Skin of body (tissue), 2 donors: ENCODE data around the gene IL17RD. TPM values are rescaled to one million over a fixed set of nuclear protein-coding genes. Genes with fewer than 3 reads are reported as not detected.
A peak's percentile ranks its signal among the peaks of the same experiment; 100 is the strongest.

Source experiments
- DNase-seq: peaks from one replicate; lab custom pipeline; 2025; lab: John Stamatoyannopoulos, UW
- total RNA-seq: library from RNA; depleted of rRNA; stranded (reverse); fragments of >200 nt; gene quantifications from one replicate; pipeline ENCODE4 v1.2.3, GENCODE V29; 2014

Gene IL17RD
- total RNA-seq, 1 donor from 2014 or later: 18.3 TPM

- DNase-seq: no peak
Observed at GRCh38 chr3:57158813-57159738, 6.1 kb downstream of the IL17RD start.

DNA sequence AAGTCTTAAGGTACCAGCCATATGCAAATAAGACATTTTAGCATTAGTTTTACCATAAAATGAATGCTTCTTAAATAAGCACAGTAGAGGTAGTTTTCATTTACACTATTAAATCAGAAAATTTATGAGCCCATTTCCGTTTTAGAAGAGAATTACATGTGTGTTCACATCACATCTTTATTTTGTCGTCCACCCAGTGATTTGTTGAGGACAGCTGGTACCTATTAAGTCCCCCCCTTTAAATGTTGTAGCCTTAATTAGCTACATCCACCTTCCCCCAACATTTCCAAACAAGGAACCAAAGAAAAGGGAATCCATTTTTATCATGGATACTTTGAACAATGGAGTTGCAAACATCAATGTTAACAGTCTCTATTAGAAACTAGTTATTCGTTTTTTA is 6.8 kb downstream of the IL17RD start:
- DNase-seq: no peak

- no peak for DNase-seq
Observed at GRCh38 chr3:57157545-57157944, 7.6 kb downstream of the IL17RD start.

DNA sequence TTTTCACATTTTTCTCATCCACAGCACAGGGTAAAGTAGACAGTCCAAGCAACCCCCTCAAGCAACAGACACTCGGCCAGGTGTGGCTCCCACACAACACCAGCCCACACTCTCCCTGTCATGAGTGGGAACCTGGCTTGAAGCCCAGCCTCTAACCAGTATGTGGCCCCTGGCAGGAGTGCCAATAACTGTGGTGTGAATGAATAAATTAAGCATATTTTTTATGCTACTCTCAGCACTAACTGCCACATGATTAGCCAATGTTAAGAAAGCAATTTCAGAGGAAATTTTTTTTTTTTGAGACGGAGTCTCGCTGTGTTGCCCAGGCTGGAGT is 9.9 kb downstream of the IL17RD start:
- no peak for DNase-seq

DNA sequence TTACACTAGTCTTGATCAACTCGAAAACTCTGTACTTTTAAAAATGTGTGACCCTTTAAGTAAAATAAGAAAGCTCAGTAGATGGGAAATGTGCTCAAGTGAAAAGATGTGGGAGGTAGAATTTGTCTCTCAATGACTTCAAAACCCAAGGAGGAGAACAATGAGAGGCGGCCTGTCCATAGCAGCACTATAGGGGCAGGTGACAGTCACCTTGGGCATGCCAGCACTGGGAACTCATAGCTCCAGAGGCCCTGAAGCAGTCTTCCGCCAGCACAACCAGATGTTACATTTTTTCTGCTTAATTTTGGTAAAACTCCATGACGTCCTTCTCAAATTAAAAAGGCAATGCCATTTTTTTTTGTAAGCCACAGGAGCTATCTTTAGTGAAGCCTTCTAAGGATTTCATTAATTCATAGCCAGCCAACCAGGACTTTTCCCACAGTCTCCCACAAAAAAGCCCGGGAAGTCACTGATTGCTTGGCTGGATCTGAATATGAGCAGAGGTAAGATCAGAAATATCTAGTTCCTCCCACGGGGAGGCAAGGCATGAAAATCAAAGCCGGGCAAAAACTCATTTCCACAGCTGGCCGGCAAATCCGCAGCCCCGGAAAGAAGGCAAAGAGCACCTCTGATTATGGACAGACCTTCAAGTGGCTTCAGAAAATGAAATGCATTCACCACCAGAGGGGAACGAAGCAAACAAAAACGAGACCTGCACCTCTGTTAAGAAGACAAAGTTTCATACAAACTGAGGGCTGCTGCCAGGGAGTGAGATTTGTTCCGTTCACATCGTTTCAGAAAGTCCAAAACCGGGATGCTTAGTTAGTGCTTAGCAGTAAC is 10.5 kb downstream of the IL17RD start:
- DNase-seq: no peak

DNA sequence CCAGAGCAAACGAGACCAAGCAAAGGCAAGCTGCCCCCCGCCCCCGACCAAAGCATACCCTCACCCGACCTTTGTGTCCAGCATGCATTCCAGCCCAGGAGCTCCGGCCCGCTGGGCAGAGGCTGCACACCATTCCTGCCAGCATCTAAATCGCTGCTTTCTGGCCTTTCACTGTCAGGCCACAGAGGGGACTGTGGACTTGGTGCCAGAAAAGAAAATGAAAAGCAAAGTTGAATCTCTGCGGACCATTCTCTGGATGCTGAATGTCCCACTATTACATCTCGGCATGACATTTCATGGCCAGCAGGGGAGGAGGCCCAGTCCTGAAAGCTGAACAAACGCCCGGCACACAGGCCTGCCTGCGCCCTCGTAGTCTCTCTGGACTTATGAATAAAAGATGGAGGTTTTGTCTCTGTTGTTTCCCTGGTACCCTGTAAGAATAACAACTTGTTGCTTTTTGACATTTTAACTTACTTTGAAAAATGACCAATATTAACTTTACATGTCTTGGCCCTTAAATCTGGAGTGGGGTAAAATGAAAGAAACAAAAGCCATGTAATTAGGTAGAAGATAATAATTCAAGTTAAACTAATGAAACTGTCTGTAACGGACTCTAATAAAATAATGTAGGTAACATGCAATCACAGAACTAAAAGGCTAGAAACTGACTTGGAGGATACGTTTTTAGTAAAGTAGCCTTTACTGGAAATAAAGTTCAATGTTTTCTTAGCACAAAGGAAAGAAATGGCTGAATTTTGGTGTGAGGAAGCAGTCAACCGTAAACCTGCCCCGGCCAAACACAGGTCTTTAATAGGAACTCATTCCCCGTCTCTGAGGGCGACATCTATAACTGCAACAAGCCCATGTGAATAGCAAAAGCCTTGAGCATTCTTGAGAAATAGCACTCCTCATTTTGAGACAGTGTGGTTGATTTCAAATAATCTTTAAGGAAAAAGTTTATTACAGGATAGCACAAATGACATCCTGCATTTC is 12.7 kb downstream of the IL17RD start:
- no peak for DNase-seq

GRCh38 chr3:57151749-57152148 is 13.4 kb downstream of the IL17RD start:
- no peak for DNase-seq

DNA sequence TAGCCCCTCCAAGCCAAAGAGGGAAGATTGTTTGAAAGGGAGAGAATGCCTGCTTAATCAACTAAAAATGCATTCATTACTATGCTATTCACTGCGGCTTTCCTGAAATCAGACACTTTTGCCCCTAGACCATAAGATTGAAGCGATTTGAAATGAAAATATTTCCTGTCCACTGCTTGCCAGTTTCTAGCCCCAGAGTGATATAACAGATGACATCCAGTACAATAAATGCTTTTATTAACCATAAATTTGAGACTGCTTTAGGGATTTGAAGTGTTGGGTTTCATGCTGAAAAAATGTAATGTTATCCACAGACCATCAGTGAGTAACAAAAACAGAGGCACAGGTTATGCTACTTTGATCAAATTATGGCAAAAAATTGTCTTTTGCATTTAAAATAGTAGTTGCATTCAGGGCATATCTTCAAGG is 14.1 kb downstream of the IL17RD start:
- DNase-seq: peak; percentile 74

DNA sequence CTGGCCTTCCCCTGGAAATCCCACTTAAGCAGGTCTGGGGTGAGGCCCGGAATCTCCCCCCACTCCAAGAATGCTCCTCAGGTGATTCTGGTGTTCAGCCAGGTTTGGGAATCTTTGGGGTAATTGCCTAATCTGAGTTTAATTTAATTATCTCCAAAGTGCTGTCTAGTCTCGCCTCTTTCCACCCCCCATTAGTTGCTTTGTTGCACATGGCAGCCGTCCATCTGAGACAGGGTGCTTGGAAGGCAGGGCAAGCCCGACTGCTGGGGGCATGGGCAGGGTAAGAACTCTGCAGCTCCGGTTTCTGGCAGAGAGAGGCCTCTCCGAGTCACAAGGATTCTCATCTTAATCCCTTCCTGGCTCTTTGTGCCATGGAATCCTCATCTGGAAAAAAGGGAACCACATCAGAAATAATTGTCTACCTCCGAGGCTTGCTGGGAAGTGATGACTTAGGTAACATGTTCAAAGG is 15.0 kb downstream of the IL17RD start:
- DNase-seq: no peak

- no peak for DNase-seq
Observed at GRCh38 chr3:57147071-57147470, 18.1 kb downstream of the IL17RD start.

- DNase-seq: no peak
Observed at GRCh38 chr3:57145852-57146251, 19.3 kb downstream of the IL17RD start.

DNA sequence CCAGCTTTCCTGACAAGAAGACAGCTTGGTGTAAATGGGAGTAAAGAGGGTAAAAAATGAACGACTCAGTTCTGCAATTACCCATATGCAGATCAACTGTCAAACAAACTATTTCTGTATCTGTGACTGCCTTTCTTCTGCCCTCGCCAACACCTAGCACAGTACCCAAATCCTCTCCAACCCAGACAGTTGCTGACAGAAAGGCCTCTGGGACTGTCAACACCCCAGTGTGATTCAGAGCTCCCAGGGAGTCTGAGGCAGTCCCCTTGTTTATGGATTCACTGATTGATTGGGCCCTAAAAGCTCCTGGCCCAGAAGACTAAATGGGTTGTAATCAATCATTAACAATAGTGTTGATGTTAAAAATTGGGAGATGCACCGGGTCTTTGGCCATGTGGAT is 20.2 kb downstream of the IL17RD start:
- DNase-seq: no peak

DNA sequence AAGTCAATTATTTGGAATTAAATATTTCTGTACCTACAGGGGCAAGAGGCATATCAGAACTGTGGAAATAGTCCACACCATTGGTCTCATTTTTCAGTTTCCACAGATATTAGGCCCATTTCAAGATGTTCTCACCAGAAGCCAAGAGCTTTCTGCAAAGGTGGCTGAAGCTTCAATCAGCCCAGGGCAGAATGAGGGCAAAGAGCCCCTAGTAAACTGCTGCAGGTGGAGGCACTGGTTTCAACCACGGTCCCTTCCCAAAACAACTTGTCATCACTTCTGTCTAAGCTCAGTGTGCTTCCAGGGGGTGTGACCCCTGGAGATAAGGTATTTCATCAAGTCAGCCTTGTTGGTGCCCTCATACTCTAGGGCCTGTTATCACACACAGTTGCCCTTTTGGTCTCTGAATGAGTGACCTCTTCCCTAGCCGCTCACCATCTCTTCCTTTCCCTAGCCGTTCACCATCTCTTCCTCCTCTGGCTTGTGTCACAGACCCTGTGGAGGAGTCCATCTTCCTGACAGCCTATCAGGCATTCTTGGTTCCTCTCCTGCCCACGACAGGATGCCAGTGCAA is 21.2 kb downstream of the IL17RD start:
- DNase-seq: no peak

DNA sequence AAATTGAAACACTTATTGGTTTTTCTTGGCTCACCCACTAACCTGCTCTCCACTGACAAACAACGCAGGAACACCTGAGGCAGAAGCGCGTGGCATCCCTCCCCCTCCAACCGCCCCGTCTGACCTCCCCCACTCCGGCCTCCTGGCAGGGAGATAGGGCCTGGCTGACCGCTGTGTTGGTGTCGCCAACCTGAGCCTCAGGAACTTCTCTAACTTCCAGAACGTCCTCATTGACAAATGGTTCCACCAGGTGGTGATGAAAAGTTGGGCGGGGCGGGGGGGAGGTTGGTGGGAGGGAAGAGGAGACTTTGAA is 22.8 kb downstream of the IL17RD start:
- no peak for DNase-seq

- peak; percentile 31 for DNase-seq
Observed at GRCh38 chr3:57141719-57142410, 23.3 kb downstream of the IL17RD start.

GRCh38 chr3:57140894-57141293 is 24.3 kb downstream of the IL17RD start:
- no peak for DNase-seq

DNA sequence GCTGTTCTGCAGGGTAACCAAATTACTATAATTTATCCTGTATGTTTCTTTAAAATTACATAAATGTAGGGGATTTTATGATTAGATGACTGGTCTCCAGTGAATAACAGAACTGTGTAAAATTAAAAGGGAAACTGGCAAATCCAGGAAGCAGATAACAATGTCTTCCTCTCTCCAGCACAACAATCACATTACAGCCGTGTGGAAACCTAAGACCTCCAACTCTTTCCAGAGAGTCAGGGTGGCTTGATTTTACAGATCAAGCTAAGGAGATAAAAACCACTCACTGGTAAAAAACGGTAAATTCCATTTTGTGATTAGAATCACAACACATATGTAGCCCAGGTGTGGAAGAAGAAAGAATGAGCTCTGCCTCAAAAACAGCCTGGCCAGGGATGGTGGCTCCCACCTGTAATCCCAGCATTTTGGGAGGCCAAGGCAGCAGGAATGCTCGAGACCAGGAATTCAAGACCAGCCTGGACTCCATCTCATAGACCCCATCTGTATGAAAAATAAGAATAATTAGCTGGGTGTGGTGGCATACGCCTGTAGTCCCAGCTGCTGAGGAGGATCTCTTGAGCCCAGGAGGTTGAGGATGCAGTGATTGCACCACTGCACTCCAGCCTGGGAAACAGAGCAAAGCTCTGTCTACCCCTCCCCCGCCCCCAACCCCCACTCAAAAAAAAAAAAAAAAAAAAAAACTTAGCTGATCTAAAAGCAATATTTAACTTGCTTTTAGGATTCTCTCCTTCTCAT is 29.0 kb downstream of the IL17RD start:
- DNase-seq: no peak

DNA sequence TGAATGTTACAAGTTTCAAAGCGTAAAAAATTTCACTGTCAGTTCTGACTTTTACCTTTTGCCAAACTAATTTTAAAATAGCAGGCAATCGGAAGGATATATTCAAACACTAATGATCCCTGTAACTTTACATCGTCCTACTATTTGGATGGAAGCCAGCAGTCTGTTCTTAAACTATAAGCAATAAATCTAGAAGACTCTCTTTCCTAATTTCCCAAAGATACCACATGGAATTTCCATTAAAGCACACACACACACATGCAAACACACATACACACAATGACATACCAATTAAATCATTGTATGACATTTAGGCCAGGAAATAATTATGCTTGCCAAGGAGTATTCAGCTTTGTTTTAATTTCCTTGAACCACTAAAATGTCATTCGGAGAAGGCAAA is 32.0 kb downstream of the IL17RD start:
- peak; percentile 26 for DNase-seq

DNA sequence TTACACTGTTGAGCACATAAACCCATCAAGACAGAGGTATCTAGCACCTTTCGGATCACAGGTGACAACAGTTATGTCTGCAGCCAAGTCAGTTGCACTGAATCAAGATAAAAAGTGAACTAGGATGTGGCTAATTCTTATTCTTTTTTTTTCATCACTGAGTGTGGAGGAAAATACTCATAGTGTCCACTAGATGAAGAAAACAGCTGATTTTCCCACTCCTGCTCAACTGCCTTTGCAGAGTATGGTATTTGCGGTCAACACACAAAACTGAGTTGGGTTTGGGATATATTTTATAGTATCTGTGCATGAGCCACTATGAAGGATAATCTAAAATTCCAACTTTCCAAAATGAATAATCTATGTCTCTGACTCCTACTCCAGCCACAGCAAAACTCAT is 32.5 kb downstream of the IL17RD start:
- DNase-seq: no peak

DNA sequence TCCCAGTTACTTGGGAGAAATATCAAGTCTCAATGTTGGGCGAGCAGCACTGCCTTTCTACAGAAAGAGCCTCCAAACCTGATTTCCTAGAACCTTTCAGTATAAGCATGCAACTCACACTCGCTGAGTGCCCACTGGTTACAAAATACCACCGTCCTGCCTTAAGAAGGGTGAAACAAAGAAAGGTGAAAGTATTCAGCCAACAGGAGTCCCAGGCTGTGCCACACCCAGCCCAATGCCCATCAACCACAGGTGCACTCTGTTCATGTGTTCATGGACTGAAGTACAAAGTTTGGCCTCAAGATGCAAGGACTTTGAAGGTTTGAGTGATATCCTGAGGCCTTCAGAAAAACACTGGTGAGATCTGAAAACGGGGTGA is 34.0 kb downstream of the IL17RD start:
- no peak for DNase-seq
